ENCODE results near the gene BCL2. TPM values are rescaled to one million over a fixed set of nuclear protein-coding genes. Genes with fewer than 3 reads are reported as not detected.

The BCL2 gene
- total and polyA plus RNA-seq, 9 of the 15 experiments (the other 6 are each of a cell fraction or from before 2014, with no cell fraction given) = 0.10 to 1.1 (median 0.65) TPM

DNA sequence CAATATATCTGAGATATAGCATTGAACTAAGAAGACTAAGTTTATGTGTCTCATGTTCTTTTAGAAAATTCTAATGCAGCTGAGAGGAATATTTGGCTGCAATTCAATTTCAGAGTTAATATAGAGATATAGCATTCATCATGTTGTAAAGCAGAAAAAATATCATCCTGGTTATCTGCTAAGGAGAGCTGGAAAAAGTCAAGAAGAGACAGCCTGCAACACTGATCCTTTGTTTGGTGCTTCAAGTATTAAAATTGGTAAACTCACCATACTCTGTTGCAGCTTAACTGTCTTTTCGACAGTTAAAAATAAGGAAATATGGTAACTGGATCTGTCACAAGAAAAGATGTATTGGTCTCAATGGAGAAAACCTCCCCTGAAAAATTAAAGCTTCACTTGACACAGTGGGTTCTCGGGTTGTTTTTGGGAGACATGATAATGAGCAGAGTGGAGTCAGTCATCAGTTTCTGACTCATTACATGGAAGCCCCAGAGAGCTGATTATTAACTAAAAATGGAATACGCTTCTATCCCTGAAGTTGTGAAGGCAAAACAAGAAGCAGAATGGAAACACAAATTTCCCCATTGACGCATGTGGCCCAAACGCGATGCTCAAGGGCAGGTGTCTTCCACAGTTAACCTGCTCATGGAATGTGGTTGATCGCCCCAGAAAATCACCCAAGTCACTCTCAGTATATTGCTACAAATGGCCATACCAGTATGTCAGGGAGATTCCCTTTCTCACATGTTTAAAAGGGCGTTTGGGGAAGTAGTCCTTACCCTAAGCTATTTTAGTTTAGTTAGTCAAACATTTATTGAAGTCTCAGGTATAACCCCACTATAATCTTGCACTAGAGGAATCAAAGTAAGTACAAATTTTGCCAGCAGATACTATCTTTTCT lies 8.2 kb downstream of the BCL2 start:
- H4K20me1 ChIP-seq (replicated peaks; ENCODE audit: control insufficient read depth, insufficient read depth, low read length) = no peaks in the 10 kb centered on the region
- no peaks in the 10 kb centered on the region for H3K9me1 ChIP-seq (ENCODE audit: control insufficient read depth, insufficient read depth, low read length)
- peaks cover 3 to 11% of the 10 kb centered on the region in 2 experiments; a peak in 3 of 5 replicates for H3K27me3 ChIP-seq (ENCODE audit: control insufficient read depth in 2 of 2, insufficient read depth in 2 of 2, low read length in 2 of 2)
- no peak overlapping the region for H3K4me2 ChIP-seq (ENCODE audit: insufficient read depth, low read length)
- DNase-seq (ENCODE audit: extremely low read depth in 1 of 4, low spot score in 3 of 4) (no peak), ATAC-seq (no peak), FAIRE-seq (no peak)
- in situ Hi-C loops (cut with MboI) (no loop called here), intact Hi-C loops (cut with micrococcal nuclease) (no loop called here)
- ChIA-PET CTCF (ENCODE audit: low intra/inter-chr PET ratio) (no interaction called here), POLR2A (no interaction called here)
- H3K79me2 ChIP-seq (ENCODE audit: control insufficient read depth, insufficient read depth, low read length) = no peaks in the 10 kb centered on the region
- H3K4me1 ChIP-seq (replicated peaks in 1 of 2; ENCODE audit: control insufficient read depth in 2 of 2, insufficient read depth in 2 of 2, low read length in 2 of 2) = peaks cover 0 to 2% of the 10 kb centered on the region in 2 experiments; a peak in 2 of 5 replicates
- H3K27ac ChIP-seq (ENCODE audit: extremely low read depth, low read depth, low read length) = no peak overlapping the region
- no peaks in the 10 kb centered on the region for H3K9me3 ChIP-seq (replicated peaks; ENCODE audit: control insufficient read depth, insufficient read depth, low read depth, low read length)
- no peaks in the 10 kb centered on the region for H3K36me3 ChIP-seq (ENCODE audit: control insufficient read depth, insufficient read depth, low read length)
- H3K9ac ChIP-seq (ENCODE audit: insufficient read depth in 1 of 2, low read depth in 2 of 2, low read length in 2 of 2) = no peak overlapping the region
- H3K4me3 ChIP-seq = no peak overlapping the region
- H2AFZ ChIP-seq (ENCODE audit: low read depth, low read length) = no peak overlapping the region
- BruUV-seq (replicated peaks) = no TSS peak
- 2% methylated on average over 8 of the region's 8 CpGs for WGBS (ENCODE audit: insufficient coverage, low coverage, missing lambda C conversion rate)
- no peak for TF ChIP-seq FOXJ2 (tag; IDR thresholded peaks at IDR 0.05)
- TF ChIP-seq HMGXB4 (CRISPR knock-in tag; IDR thresholded peaks at IDR 0.05) = no peak
- TF ChIP-seq ZZZ3 (IDR thresholded peaks at IDR 0.05) = no peak
- TF ChIP-seq ZNF778 (CRISPR knock-in tag; IDR thresholded peaks at IDR 0.05) = no peak
- TF ChIP-seq RNF2 (IDR thresholded peaks at IDR 0.05) = no peak
- no peak for TF ChIP-seq ZNF407 (IDR thresholded peaks at IDR 0.05; ENCODE audit: low read depth)
- TF ChIP-seq ZNF134 (CRISPR knock-in tag; conservative IDR thresholded peaks at IDR 0.05) = no peak
- no peak for TF ChIP-seq EP400 (IDR thresholded peaks at IDR 0.05)
- TF ChIP-seq POLR2H (tag; IDR thresholded peaks at IDR 0.05; ENCODE audit: low read depth) = no peak
- no peak for TF ChIP-seq TAF1 (IDR thresholded peaks at IDR 0.05; ENCODE audit: control insufficient read depth, extremely low read depth, insufficient read depth, low read length, severe bottlenecking)
- no peak for TF ChIP-seq PCBP1 (IDR thresholded peaks at IDR 0.05; ENCODE audit: low read depth, low read length, poor library complexity, severe bottlenecking)
- TF ChIP-seq YBX1 (IDR thresholded peaks at IDR 0.05) = no peak

All from K562 (cell line).